Pulmonary artery endothelial cell (primary cell): Measurements from ENCODE around the gene GPC6. TPM values are rescaled to one million over a fixed set of nuclear protein-coding genes. Genes with fewer than 3 reads are reported as not detected.

Experiments
- DNase-seq: peaks from one replicate; pipeline ENCODE4 v3.0.0-alpha.2; 2011; ENCODE audit warnings: low read depth, low spot score
- total RNA-seq: library from RNA; depleted of rRNA; stranded (reverse); fragments of >200 nt; gene quantifications from 2 replicates; pipeline ENCODE4 v1.2.3, GENCODE V29; 2014

Gene GPC6
- total RNA-seq, 1 donor from 2014 or later = under 0.01 TPM

- DNase-seq = no peak
Measured at GRCh38 chr13:94028650-94029049, 802.0 kb downstream of the GPC6 start.

GRCh38 chr13:94030415-94031119, 804.0 kb downstream of the GPC6 start:
- DNase-seq = no peak

- DNase-seq = no peak
Measured at GRCh38 chr13:94031609-94032008, 805.0 kb downstream of the GPC6 start.

GRCh38 chr13:94033098-94033497, 806.5 kb downstream of the GPC6 start:
- no peak for DNase-seq

- no peak for DNase-seq
Measured at GRCh38 chr13:94033830-94034642, 807.4 kb downstream of the GPC6 start.

- DNase-seq = no peak
Measured at GRCh38 chr13:94050039-94050438, 823.4 kb downstream of the GPC6 start.

GRCh38 chr13:94050686-94051085, 824.1 kb downstream of the GPC6 start:
- no peak for DNase-seq

GRCh38 chr13:94053986-94054593, 827.5 kb downstream of the GPC6 start:
- no peak for DNase-seq

GRCh38 chr13:94056362-94056990, 829.9 kb downstream of the GPC6 start:
- DNase-seq = no peak

GRCh38 chr13:94057618-94058186, 831.1 kb downstream of the GPC6 start:
- no peak for DNase-seq

GRCh38 chr13:94058821-94059360, 832.3 kb downstream of the GPC6 start:
- no peak for DNase-seq

- DNase-seq = no peak
Measured at GRCh38 chr13:94061301-94061700, 834.7 kb downstream of the GPC6 start.

GRCh38 chr13:94063096-94063495, 836.5 kb downstream of the GPC6 start:
- DNase-seq = no peak

GRCh38 chr13:94063848-94064247, 837.2 kb downstream of the GPC6 start:
- no peak for DNase-seq

- no peak for DNase-seq
Measured at GRCh38 chr13:94065741-94066140, 839.1 kb downstream of the GPC6 start.

GRCh38 chr13:94073007-94073744, 846.6 kb downstream of the GPC6 start:
- no peak for DNase-seq

- no peak for DNase-seq
Measured at GRCh38 chr13:94079876-94080275, 853.3 kb downstream of the GPC6 start.

- DNase-seq = no peak
Measured at GRCh38 chr13:94080527-94080926, 853.9 kb downstream of the GPC6 start.

- no peak for DNase-seq
Measured at GRCh38 chr13:94087100-94087499, 860.5 kb downstream of the GPC6 start.

- no peak for DNase-seq
Measured at GRCh38 chr13:94088742-94089141, 862.1 kb downstream of the GPC6 start.
